ENCODE results near the gene FOXP1.

FOXP1 gene

GRCh38 chr3:71505767-71506350, 77.7 kb downstream of the FOXP1 start:
- Histone ChIP-seq H3K4me1 (ENCODE audit: control insufficient read depth, insufficient read depth, low read length) (peaks cover 14% of the 10 kb centered on the region), H3K9ac (ENCODE audit: low read depth, low read length) (no peak overlapping the region), H3K27me3 (ENCODE audit: control insufficient read depth, insufficient read depth, low read length) (no peaks in the 10 kb centered on the region), H3K36me3 (ENCODE audit: control insufficient read depth, insufficient read depth, low read length) (no peaks in the 10 kb centered on the region), H3K4me3 (ENCODE audit: low read depth, low read length) (no peak overlapping the region), H3K9me3 (ENCODE audit: control insufficient read depth, insufficient read depth, low read length) (no peaks in the 10 kb centered on the region), H3K27ac (ENCODE audit: low read depth, low read length) (no peak overlapping the region)

DNA sequence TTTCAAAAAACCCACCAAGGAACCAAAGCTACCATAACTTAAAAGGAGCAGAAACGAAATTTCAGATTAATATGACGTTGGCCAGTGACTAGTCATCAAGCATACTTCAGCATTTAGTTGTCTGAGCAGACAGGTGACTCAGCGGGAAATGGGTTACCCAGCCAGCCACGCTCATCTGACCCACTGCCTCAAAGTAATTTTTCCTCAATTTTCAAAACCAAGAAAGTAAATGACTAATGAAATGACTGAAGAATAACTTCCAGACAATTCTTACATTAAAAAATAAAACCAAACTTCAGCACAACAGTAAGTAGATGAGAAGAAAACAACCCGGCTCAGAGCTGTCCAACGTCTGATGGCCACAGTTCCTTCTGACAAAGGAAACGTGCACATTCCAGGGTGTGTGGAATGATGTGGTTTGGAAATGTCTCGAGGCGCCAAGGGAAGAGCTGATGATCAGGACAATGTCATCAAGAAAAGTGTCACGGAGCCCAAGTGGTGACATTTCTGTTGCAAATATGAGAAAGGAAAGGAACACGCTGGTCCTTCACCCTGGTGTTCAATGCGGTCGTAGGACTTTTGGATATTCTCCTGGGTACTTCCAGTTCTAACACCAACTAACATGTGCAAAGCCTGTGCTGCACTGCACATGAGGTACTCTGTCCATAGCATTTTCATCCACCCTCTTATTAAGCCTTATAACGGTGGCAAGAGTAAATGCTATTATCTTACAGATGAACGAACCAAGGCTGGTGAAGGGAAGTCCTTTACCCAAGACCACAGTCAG, 79.1 kb downstream of the FOXP1 start:
- no peak overlapping the region for H3K4me3 ChIP-seq (ENCODE audit: low read depth, low read length)
- no peaks in the 10 kb centered on the region for H3K36me3 ChIP-seq (ENCODE audit: control insufficient read depth, insufficient read depth, low read length)
- H3K9me3 ChIP-seq (ENCODE audit: control insufficient read depth, insufficient read depth, low read length): no peaks in the 10 kb centered on the region
- peaks cover 10% of the 10 kb centered on the region for H3K4me1 ChIP-seq (ENCODE audit: control insufficient read depth, insufficient read depth, low read length)
- no peak overlapping the region for H3K27ac ChIP-seq (ENCODE audit: low read depth, low read length)
- H3K27me3 ChIP-seq (ENCODE audit: control insufficient read depth, insufficient read depth, low read length): no peaks in the 10 kb centered on the region
- no peak overlapping the region for H3K9ac ChIP-seq (ENCODE audit: low read depth, low read length)

- Histone ChIP-seq H3K9ac (ENCODE audit: low read depth, low read length) (no peak overlapping the region), H3K4me1 (ENCODE audit: control insufficient read depth, insufficient read depth, low read length) (peaks cover 18% of the 10 kb centered on the region), H3K27ac (ENCODE audit: low read depth, low read length) (no peak overlapping the region), H3K9me3 (ENCODE audit: control insufficient read depth, insufficient read depth, low read length) (no peaks in the 10 kb centered on the region), H3K4me3 (ENCODE audit: low read depth, low read length) (no peak overlapping the region), H3K27me3 (ENCODE audit: control insufficient read depth, insufficient read depth, low read length) (no peaks in the 10 kb centered on the region), H3K36me3 (ENCODE audit: control insufficient read depth, insufficient read depth, low read length) (no peaks in the 10 kb centered on the region)
Measured at GRCh38 chr3:71503525-71504249, 79.8 kb downstream of the FOXP1 start.

DNA sequence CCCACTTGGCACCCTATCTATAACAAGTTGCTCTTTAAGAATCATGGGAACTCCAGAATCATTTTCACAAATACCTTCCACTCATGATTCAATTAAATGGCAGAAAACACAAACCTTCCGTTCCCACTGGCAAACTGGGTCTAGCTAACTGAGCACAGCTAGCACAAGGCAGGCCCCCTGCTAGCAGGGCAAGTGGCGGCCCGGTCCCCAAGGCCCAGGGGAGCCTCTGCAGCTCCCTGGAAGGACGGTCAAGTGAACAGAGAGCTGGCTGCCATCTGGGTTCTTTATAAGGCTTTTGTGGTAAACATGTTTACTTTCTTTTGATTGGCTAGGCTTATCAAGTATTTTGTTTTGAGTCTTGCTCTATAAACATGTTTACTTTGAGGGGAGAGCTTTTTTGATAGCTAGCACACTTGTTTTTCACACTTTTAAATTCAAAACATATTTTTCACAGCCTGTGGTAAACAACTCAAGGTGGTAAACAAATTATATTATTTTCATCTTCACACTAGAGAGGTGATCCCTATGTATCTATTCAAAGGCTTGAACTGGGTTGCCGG, 81.4 kb downstream of the FOXP1 start:
- no peaks in the 10 kb centered on the region for H3K36me3 ChIP-seq (ENCODE audit: control insufficient read depth, insufficient read depth, low read length)
- H3K9me3 ChIP-seq (ENCODE audit: control insufficient read depth, insufficient read depth, low read length): no peaks in the 10 kb centered on the region
- no peak overlapping the region for H3K27ac ChIP-seq (ENCODE audit: low read depth, low read length)
- no peaks in the 10 kb centered on the region for H3K27me3 ChIP-seq (ENCODE audit: control insufficient read depth, insufficient read depth, low read length)
- H3K9ac ChIP-seq (ENCODE audit: low read depth, low read length): no peak overlapping the region
- no peak overlapping the region for H3K4me3 ChIP-seq (ENCODE audit: low read depth, low read length)
- peaks cover 33% of the 10 kb centered on the region for H3K4me1 ChIP-seq (ENCODE audit: control insufficient read depth, insufficient read depth, low read length)

DNA sequence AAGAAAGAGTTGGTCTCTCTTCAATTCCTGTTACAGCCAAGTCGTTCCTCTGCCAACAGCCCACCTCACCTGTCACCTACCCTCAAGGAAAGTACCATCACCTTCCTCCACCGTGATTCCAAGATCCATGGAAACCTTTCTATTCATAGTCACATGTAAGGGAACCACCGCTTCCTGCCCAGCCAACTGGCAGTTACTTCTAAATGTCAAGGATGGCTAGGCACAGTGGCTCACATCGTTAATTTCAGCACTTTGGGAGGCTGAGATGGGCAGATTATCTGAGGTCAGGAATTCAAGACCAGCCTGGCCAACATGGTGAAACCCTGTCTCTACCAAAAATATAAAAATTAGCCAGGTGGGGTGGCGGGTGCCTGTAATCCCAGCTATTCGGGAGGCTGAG, 82.8 kb downstream of the FOXP1 start:
- H3K27me3 ChIP-seq (ENCODE audit: control insufficient read depth, insufficient read depth, low read length): no peaks in the 10 kb centered on the region
- H3K27ac ChIP-seq (ENCODE audit: low read depth, low read length): no peak overlapping the region
- no peaks in the 10 kb centered on the region for H3K36me3 ChIP-seq (ENCODE audit: control insufficient read depth, insufficient read depth, low read length)
- H3K4me1 ChIP-seq (ENCODE audit: control insufficient read depth, insufficient read depth, low read length): peaks cover 44% of the 10 kb centered on the region
- H3K9me3 ChIP-seq (ENCODE audit: control insufficient read depth, insufficient read depth, low read length): no peaks in the 10 kb centered on the region
- no peak overlapping the region for H3K4me3 ChIP-seq (ENCODE audit: low read depth, low read length)
- H3K9ac ChIP-seq (ENCODE audit: low read depth, low read length): no peak overlapping the region

DNA sequence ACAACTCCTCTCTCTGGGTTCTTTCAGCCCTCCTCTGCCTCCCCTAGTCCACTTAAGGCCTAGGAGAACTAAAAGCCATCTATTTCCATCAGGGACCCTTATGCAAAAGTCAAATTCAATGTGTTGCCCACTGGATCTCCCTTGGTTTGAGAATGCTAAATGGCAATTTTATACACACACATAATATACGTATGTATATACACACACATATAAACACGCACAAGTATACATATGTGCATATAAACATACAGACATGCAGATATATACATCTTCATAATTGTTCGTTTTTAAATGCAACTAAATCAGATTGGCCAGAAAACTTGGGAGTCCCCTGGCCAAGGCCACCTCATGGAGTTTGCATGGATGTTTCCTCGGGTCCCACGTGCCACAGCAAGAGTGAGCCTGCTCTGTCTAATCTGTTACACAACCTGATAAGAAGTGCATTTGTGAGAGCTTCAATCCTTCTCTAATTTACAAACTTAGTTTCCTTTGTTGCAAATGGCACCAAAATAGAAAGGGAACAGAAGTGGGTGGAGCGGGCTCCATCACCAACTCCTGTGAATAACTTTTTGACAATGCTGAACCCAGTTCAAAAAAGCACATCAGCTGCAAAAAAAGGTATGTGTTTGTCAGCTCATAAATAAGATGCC, 84.2 kb downstream of the FOXP1 start:
- Histone ChIP-seq H3K27ac (ENCODE audit: low read depth, low read length) (peak overlapping the region; percentile 93), H3K4me1 (ENCODE audit: control insufficient read depth, insufficient read depth, low read length) (peaks cover 50% of the 10 kb centered on the region), H3K4me3 (ENCODE audit: low read depth, low read length) (no peak overlapping the region), H3K9me3 (ENCODE audit: control insufficient read depth, insufficient read depth, low read length) (no peaks in the 10 kb centered on the region), H3K9ac (ENCODE audit: low read depth, low read length) (no peak overlapping the region), H3K27me3 (ENCODE audit: control insufficient read depth, insufficient read depth, low read length) (no peaks in the 10 kb centered on the region), H3K36me3 (ENCODE audit: control insufficient read depth, insufficient read depth, low read length) (no peaks in the 10 kb centered on the region)

- Histone ChIP-seq H3K9ac (ENCODE audit: low read depth, low read length) (peak overlapping the region; percentile 27), H3K4me1 (ENCODE audit: control insufficient read depth, insufficient read depth, low read length) (peaks cover 50% of the 10 kb centered on the region), H3K27ac (ENCODE audit: low read depth, low read length) (peak overlapping the region; percentile 93), H3K27me3 (ENCODE audit: control insufficient read depth, insufficient read depth, low read length) (no peaks in the 10 kb centered on the region), H3K36me3 (ENCODE audit: control insufficient read depth, insufficient read depth, low read length) (no peaks in the 10 kb centered on the region), H3K4me3 (ENCODE audit: low read depth, low read length) (no peak overlapping the region), H3K9me3 (ENCODE audit: control insufficient read depth, insufficient read depth, low read length) (no peaks in the 10 kb centered on the region)
Measured at GRCh38 chr3:71498543-71498942, 85.0 kb downstream of the FOXP1 start.

DNA sequence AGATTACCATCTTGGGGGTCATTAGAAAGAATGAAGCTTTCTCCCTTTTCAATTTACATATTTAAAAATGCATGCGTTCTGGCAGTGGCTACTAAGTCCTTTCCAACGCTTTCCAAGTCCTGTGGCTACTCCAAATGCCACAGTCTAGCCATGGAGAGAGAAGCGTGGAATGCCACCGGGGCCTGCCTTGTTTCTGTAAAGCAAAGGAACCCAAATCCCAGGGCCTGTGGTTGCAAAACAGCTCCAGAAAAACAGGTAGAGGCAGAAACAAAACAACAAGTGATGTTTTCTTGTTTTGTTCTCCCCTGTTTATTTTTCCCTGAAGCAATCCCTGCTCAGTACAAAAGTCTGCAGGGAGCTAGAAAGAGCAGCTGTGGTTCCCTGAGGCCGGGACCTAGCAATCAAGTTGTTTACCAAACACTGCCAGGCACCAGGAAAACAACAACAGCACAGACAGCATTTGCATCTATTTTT, 85.5 kb downstream of the FOXP1 start:
- no peaks in the 10 kb centered on the region for H3K9me3 ChIP-seq (ENCODE audit: control insufficient read depth, insufficient read depth, low read length)
- no peak overlapping the region for H3K4me3 ChIP-seq (ENCODE audit: low read depth, low read length)
- no peaks in the 10 kb centered on the region for H3K36me3 ChIP-seq (ENCODE audit: control insufficient read depth, insufficient read depth, low read length)
- no peaks in the 10 kb centered on the region for H3K27me3 ChIP-seq (ENCODE audit: control insufficient read depth, insufficient read depth, low read length)
- peak overlapping the region; percentile 93 for H3K27ac ChIP-seq (ENCODE audit: low read depth, low read length)
- H3K4me1 ChIP-seq (ENCODE audit: control insufficient read depth, insufficient read depth, low read length): peaks cover 50% of the 10 kb centered on the region
- peak overlapping the region; percentile 27; the same call in 1 of the 2 replicates for H3K9ac ChIP-seq (ENCODE audit: low read depth, low read length)

- no peaks in the 10 kb centered on the region for H3K36me3 ChIP-seq (ENCODE audit: control insufficient read depth, insufficient read depth, low read length)
- no peaks in the 10 kb centered on the region for H3K27me3 ChIP-seq (ENCODE audit: control insufficient read depth, insufficient read depth, low read length)
- H3K4me1 ChIP-seq (ENCODE audit: control insufficient read depth, insufficient read depth, low read length): peaks cover 47% of the 10 kb centered on the region
- H3K9ac ChIP-seq (ENCODE audit: low read depth, low read length): peak overlapping the region; percentile 27; the same call in 1 of the 2 replicates
- peak overlapping the region; percentile 45 for H3K4me3 ChIP-seq (ENCODE audit: low read depth, low read length)
- H3K9me3 ChIP-seq (ENCODE audit: control insufficient read depth, insufficient read depth, low read length): no peaks in the 10 kb centered on the region
- peak overlapping the region; percentile 93 for H3K27ac ChIP-seq (ENCODE audit: low read depth, low read length)
Measured at GRCh38 chr3:71497367-71497897, 86.1 kb downstream of the FOXP1 start.

- Histone ChIP-seq H3K27ac (ENCODE audit: low read depth, low read length) (peak overlapping the region; percentile 93), H3K27me3 (ENCODE audit: control insufficient read depth, insufficient read depth, low read length) (no peaks in the 10 kb centered on the region), H3K9ac (ENCODE audit: low read depth, low read length) (no peak overlapping the region), H3K36me3 (ENCODE audit: control insufficient read depth, insufficient read depth, low read length) (no peaks in the 10 kb centered on the region), H3K4me1 (ENCODE audit: control insufficient read depth, insufficient read depth, low read length) (peaks cover 44% of the 10 kb centered on the region), H3K4me3 (ENCODE audit: low read depth, low read length) (no peak overlapping the region), H3K9me3 (ENCODE audit: control insufficient read depth, insufficient read depth, low read length) (0 out of 2 replicates have a peak, but pooled peaks cover 5% of the 10 kb centered on the region)
Measured at GRCh38 chr3:71495708-71496472, 87.6 kb downstream of the FOXP1 start.
